Right lobe of liver (tissue), 6 donors: ENCODE data around the gene HLF. TPM values are rescaled to one million over a fixed set of nuclear protein-coding genes. Genes with fewer than 3 reads are reported as not detected.

Experiments used
- ATAC-seq, 4 donors: fragments of 200-7000 bp; cut with Tn5 transposase; one replicate each; pipeline ENCODE4 v1.9.1; 2020; ENCODE audit warnings: mild to moderate bottlenecking in 4 of 4, moderate library complexity in 4 of 4
- DNase-seq, 3 donors: peaks; one replicate each; pipeline ENCODE4 v3.0.0-alpha.2; 2020
- H3K27ac ChIP-seq, 3 donors: fragments of 200-600 bp; one replicate each; pipeline ENCODE4 v1.8.0; 2022
- H3K27me3 ChIP-seq, 2 donors: fragments of 200-600 bp; one replicate each; pipeline ENCODE4 v1.8.0; 2022
- H3K36me3 ChIP-seq, 4 donors: fragments of 200-600 bp; sonication (generic) in 1 of 4; one replicate each; pipeline versions ENCODE4 v1.5.1 to v1.8.0; 2017 to 2022; ENCODE audit warnings: control low read depth in 1 of 4
- H3K4me1 ChIP-seq, 4 donors: fragments of 200-600 bp; sonication (generic) in 1 of 4; one replicate each; pipeline versions ENCODE4 v1.5.1 to v1.8.0; 2017 to 2022; ENCODE audit warnings: control low read depth in 1 of 4
- H3K4me3 ChIP-seq, 3 donors: fragments of 200-600 bp; one replicate each; pipeline ENCODE4 v1.8.0; 2022
- H3K9me3 ChIP-seq, 4 donors: fragments of 200-600 bp; sonication (generic) in 1 of 4; one replicate each; pipeline versions ENCODE4 v1.5.1 to v1.8.0; 2017 to 2022; ENCODE audit warnings: control low read depth in 1 of 4
- CTCF ChIP-seq, 4 donors: fragments of 200-600 bp in 3 of 4; fragments of 450-650 bp in 1 of 4; IDR thresholded peaks; one replicate each; pipeline versions ENCODE4 v1.5.1 to v1.8.0; 2016 to 2022; ENCODE audit warnings: antibody characterized with exemption in 4 of 4, mild to moderate bottlenecking in 2 of 4
- POLR2A ChIP-seq: fragments of 450-650 bp; IDR thresholded peaks from one replicate; pipeline ENCODE4 v1.6.1; 2017; ENCODE audit warnings: antibody characterized with exemption, mild to moderate bottlenecking
- WGBS: methylation state at CpG from one replicate; pipeline ENCODE4 v1.1.6; 2018; ENCODE audit warnings: low coverage, low lambda C conversion rate; ENCODE audit not compliant: insufficient coverage; ENCODE audit errors: missing lambda C conversion rate; 5-methylcytosine and 5-hydroxymethylcytosine counted together
- intact Hi-C, 2 donors: fragments of 100-400 bp; cut with DNase I; formaldehyde crosslinking; loops; one replicate each; pipeline versions ENCODE4 v1.11.2 to v1.14.1; 2022
- total RNA-seq, 6 experiments: library from RNA; depleted of rRNA in 2 of 6; stranded (reverse); fragments of >200 nt in 2 of 6; fragmentation: NEBNext Ultra II Directional in 3 of 6; extraction: Animal tissue kit (Norgen Biotek cat#: 25700) in 3 of 6; gene quantifications; one replicate each; pipeline versions ENCODE4 v1.1.0 to v1.2.4, GENCODE V29; 2016 to 2023
- donor health status: DM: no; HTN: yes; CAD: no.
- donor health status: DM: no; HTN: no; CAD: no.
- donor health status: DM: no; HTN: no; CAD: no.
- donor health status: DM: no; HTN: yes; CAD: no.
- donor health status: DM: no; HTN: yes; CAD: no.

Gene HLF
- total RNA-seq, 6 experiments from 2014 or later, result 16.4 to 96.9 (median 42.6) TPM

- intact Hi-C loops, result no loop called here
- ATAC-seq, result no peak
- WGBS, result 60% methylated on average over 2 of the region's 2 CpGs
- H3K27me3 ChIP-seq, result no peaks in the 10 kb centered on the region
- H3K9me3 ChIP-seq, result no peaks in the 10 kb centered on the region
- TF ChIP-seq CTCF (IDR thresholded peaks at IDR 0.05) (no peak), POLR2A (no peak)
- no peak for DNase-seq
- no peak overlapping the region for H3K4me3 ChIP-seq
- no peaks in the 10 kb centered on the region for H3K4me1 ChIP-seq
- no peak overlapping the region for H3K27ac ChIP-seq
- H3K36me3 ChIP-seq, result no peaks in the 10 kb centered on the region
Measured at GRCh38 chr17:55229276-55229675, 35.5 kb upstream of the HLF start.

- intact Hi-C loops, result no loop called here
- no peak for TF ChIP-seq CTCF (IDR thresholded peaks at IDR 0.05)
- no peak for TF ChIP-seq POLR2A
- Histone ChIP-seq H3K4me3 (no peak overlapping the region), H3K27me3 (no peaks in the 10 kb centered on the region), H3K27ac (no peak overlapping the region), H3K9me3 (no peaks in the 10 kb centered on the region), H3K36me3 (no peaks in the 10 kb centered on the region), H3K4me1 (no peaks in the 10 kb centered on the region)
- ATAC-seq (no peak), DNase-seq (no peak)
- WGBS, result 90% methylated on average over 1 of the region's 1 CpG
Measured at GRCh38 chr17:55230716-55231115, 34.0 kb upstream of the HLF start.

DNA sequence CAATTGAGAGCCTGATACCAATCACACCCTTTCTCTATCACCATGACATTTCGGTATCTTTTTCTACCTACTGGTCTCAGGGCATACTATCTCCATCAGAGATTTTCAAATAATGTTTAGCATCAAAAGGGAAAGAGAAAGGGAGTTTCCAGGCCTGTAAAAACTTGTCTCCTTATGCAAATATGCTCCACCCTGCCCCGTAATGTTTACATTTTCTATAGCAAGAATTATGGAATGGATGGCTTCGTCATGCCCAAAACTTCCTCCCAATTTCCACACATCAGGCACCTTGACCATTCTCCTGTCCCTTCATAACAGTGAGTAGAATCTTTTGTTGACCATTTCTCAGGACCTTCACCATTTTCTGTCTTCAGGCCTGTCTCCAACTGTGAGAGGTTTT, 30.9 kb upstream of the HLF start:
- TF ChIP-seq CTCF (IDR thresholded peaks at IDR 0.05), result no peak
- TF ChIP-seq POLR2A, result no peak
- DNase-seq (no peak), ATAC-seq (no peak)
- no peak overlapping the region for H3K27ac ChIP-seq
- H3K9me3 ChIP-seq, result no peaks in the 10 kb centered on the region
- no peaks in the 10 kb centered on the region for H3K36me3 ChIP-seq
- peaks cover 0 to 9% (median 0%) of the 10 kb centered on the region in 4 donors for H3K4me1 ChIP-seq
- intact Hi-C loops, result no loop called here
- WGBS, result 80% methylated on average over 1 of the region's 3 CpGs
- no peaks in the 10 kb centered on the region for H3K27me3 ChIP-seq
- no peak overlapping the region for H3K4me3 ChIP-seq

GRCh38 chr17:55236316-55236715, 28.4 kb upstream of the HLF start:
- 74% methylated on average over 2 of the region's 2 CpGs for WGBS
- TF ChIP-seq POLR2A (no peak), CTCF (IDR thresholded peaks at IDR 0.05) (no peak)
- Histone ChIP-seq H3K36me3 (no peaks in the 10 kb centered on the region), H3K27me3 (no peaks in the 10 kb centered on the region), H3K4me3 (no peak overlapping the region), H3K27ac (no peak overlapping the region), H3K4me1 (peaks cover 0 to 15% (median 0%) of the 10 kb centered on the region in 4 donors), H3K9me3 (no peaks in the 10 kb centered on the region)
- ATAC-seq, result no peak
- intact Hi-C loops, result no loop called here
- DNase-seq, result no peak

DNA sequence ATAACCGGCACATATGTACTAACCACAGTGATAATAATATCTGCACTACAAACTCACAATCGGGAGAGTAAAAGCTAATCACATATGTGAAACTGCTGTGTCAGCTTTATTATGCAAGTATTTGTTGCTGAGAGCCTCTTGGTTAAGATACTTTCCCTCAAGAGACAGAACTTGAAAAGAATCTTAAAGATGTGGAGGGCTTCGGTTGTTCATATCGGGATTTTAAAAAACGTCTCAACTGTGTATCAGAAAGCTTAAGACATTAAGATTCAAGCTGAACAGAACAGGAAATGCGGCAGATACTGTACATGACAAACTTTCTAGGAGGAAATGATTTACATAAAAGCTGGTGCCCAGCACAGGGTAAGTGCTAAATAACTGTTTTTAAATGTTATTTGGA, 27.5 kb upstream of the HLF start:
- ATAC-seq (no peak), DNase-seq (no peak)
- Histone ChIP-seq H3K4me1 (peaks cover 0 to 15% (median 0%) of the 10 kb centered on the region in 4 donors), H3K4me3 (no peak overlapping the region), H3K27me3 (no peaks in the 10 kb centered on the region), H3K27ac (no peak overlapping the region), H3K36me3 (no peaks in the 10 kb centered on the region), H3K9me3 (no peaks in the 10 kb centered on the region)
- TF ChIP-seq POLR2A, result no peak
- no peak for TF ChIP-seq CTCF (IDR thresholded peaks at IDR 0.05)
- WGBS, result 50% methylated on average over 6 of the region's 6 CpGs
- intact Hi-C loops, result no loop called here
